ENCODE data around the gene CCNQ.
A peak's percentile ranks its signal among the peaks of the same experiment; 100 is the strongest.
"Not testable (repeated sequence)": the region's sequence is repeated elsewhere in the genome, so short reads cannot be mapped to it uniquely, and the experiment has no call there.

CCNQ gene

DNA sequence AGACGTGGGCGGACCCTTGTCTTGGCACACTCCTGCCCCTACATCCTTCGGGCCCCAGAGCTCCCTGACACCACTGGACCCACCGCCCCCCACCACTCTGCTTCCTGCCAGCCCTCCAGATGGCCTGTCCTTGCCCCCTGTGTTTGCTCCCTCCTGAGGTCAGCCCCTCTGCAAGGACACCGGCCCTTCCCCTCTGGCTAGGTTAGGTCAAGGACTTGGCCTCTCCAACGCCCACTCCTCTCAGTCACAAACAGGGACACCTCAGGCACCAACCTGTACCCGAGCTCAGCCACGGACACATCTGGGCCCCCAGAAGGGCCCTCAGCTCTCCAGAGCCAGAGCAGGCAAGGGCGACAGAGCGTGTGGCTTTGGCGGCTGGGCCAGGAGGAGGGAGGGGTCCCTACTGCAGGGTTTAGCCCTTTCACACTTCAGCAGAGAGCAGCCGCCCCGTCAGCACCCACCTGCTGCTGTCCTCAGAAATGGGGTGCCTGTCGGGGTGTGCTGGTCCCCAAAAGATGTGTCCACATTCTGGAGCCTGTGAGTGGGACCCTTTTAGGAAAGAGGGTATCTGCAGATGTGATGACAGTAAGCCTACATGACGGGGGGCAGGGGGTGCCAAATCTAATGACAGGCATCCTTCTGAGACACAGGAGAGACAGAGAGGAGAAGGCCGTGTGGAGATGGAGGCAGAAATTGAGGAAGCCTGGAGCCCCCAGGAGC is 24.5 kb upstream of the CCNQ start:
- no peak for DNase-seq (ENCODE audit: low spot score)

DNA sequence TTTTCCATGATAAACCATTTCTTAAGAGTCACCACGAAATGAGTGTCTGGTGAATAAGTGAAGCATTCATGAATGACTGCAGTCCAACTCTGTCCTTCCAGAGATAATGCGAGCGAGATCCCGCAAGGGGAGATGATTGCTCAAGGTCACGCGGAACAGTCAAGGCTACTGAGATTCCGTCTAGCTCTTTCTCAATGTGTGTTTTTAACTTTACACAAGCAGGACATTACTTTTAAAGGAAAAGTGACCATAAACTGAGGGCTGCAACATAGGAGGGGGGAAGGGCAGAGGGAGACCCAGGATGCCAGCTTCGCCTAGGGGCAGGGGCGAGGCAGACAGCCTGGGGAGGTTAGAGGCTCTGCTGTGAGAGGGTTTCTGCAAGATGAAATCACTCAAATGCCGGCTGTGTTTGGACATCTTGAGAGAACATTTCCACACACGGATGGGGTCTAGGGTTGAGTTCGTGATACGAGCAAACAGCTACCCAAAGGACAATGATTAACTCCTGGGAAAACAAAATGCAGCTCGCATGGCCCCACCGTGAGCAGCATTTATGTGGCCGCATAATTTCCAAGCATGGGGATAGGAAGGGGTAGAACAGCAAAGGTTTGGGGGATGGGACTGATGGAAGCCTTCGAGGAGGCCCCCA is 23.8 kb upstream of the CCNQ start:
- no peak for DNase-seq (ENCODE audit: low spot score)

DNA sequence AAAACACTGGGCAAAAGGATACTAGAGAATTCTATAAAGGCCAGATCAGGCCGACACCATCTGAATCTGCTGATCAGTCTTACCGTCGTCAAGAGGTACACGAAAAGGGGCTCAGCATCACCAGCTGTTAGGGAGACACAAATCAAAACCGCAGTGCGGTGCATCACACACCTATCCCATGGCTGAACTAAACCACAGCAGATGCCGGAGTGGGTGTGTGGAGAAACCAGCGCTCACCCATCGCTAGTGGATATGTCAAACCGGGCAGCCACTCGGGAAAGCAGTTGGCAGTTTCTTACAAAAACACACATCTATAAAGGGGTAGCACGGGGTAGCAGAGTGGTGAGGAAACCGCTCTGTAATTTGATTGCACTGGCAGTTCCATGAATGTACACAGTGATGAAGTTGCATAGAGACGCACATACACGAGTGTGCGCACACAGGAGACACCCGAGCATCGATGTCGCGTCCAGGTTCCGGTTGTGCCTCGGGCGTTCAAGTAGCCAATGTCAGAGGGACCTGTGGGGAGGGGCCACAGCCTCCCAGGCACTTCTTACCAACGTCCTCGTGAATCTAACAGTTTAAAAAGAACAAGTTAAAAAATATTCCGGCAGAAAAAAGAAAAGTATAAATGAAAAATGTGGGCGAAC is 23.1 kb upstream of the CCNQ start:
- DNase-seq (ENCODE audit: low spot score), result no peak

DNA sequence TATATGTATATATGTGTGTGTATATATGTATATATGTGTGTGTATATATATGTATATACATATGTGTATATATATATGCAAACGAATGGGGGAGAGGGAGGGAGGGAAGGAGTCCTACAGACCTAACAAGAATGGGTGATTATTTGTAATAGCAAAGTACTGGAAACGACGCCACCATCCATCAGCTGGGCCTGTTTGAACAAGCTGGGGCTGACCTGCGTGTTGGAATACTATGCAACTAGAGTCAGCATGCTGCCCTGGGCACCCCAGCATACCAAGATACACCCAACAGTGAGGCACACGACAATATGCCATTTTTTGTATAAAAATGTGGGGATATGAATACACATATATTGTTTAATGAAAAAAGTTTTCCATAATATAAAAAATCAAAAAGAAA is 21.6 kb upstream of the CCNQ start:
- DNase-seq (ENCODE audit: low spot score), result no peak

DNA sequence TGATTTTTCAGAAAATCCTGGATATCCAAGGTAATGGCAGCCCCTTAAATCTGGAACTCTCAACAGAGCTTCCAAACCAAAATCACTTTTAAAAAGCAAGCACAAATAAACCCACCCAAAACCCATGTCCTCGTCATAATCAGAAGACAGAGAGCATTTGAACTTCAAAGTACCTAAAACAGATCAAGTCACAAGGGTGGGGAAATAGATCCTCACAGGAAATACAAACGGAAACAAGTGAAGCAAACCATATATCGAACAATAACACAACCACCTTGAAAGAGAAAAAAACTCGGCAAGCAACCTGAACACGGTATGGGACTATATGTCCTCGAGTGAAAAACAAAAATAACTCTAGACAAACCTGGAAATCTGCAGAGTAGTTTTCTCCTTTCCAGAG is 15.9 kb upstream of the CCNQ start:
- no peak for DNase-seq (ENCODE audit: low spot score)

DNA sequence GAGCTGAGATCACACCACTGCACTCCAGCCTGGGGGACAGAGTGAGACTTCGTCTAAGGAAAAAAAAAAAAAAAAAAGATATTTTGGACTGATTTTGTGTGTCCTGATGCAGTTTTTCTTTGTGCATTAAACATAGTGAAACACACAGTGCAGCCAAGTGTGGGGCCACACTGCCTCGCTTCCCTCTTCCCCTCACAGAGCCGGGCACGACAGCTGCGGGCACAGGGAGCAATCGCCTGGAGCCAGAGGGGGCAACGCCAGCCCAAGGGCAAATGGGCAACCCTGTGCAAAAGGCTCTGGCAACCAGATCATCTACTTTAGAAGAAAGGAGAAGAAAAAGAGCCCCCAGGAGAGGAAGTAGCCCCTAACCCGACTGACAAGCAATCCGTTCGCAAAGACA is 13.5 kb upstream of the CCNQ start:
- no peak for DNase-seq (ENCODE audit: low spot score)

DNA sequence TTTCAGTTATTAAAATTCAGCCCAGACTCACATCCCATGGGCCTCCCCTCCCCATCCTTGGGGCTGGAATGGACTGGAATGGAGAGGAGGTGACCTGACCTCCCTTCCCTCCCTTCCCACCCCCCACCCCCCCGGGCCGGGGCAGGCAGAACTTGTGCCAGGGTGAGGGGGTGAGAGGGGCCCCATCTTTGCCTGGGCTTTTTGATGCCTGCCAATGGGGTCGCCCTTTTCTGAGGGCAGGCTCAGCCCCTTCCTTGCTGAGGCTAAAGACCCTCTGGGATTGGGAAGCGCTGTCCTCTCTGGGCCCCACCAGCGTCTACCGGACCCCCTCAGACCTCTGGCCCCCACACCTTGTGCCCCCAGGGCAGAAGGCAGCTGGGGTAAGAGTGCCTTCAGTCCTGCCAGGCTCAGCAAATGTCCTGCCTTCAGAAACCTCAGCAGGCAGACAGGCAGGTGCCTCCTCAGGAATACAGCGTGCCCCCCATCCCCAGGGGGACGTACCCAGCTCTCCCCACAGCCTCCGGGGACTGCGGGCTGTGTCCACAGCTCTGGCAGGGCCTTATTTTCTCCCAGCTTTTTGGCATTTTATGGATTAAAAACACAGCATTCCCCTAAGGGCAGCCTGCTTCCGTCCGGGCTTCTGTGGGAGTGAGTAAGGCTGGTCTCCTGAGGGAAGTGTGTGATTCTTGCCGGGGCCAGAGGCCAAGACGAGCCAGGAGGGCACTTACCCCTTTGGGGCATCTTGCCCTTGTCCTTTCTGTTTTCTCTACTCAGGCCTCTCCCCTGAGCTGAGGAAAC is 12.6 kb upstream of the CCNQ start:
- no peak for DNase-seq (ENCODE audit: low spot score)

DNA sequence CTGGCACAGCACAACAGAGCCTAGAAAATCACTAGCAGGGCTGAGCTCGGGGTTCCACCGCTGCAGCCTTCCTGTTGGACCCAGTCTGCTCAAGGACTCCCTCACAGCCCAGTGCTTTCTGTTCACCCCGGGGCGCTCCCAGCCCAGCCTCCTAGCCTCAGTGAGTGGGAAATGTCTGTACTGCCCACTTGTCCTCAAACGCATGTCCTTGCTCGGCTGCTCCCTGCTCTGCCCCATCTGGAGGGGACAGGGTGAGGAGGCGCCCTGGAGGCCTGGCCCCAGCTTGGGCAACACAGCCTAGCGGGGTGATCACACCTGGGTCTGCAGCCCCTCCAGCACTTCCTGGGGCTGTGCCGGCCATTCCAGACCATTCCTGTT is 11.9 kb upstream of the CCNQ start:
- no peak for DNase-seq (ENCODE audit: low spot score)

DNA sequence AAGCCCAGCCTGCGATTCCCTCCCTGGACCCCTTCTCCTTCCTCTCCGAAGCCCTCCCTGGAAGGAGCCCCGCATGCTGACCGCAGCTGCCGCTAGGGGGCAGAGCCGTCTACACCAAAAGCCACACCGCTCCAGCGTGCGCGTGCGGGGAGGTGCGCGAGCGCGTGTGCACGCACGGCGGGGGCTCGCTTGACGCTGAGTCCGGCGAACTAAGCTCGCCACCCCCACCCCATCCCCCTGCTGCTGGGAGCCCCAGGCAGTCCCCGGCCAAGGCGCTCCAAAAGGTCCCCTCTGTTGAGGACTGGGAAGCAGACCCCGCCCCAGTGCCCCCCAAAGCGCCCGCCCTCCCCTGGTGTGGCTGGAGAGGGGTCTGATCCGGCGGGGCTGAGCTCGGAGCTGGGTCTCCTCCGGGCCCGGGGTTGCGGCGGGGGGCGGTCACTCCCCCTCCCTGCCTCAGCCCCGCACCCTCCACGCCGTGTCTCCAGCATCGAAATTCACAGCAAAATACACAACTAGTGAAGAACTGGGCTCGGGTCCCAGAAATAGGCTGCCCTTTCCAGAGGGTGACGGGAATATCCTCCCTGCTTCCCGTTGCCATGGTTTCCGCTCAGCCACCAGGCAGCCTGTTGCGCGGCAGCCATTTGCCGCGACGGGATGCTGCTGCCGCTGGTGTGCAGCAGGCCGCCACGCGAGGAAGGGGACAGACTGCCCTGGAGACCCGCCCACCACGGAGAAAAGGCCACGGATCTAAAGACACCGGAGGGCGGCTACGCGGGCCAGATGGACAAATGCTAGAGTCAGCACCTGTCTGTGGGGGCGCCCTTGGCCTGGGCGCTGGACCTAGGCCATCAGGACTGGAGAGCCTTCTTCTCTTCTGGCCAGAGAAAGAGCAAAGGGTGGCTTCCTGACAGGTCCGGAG is 11.2 kb upstream of the CCNQ start:
- peak; percentile 87 for DNase-seq (ENCODE audit: low spot score)

DNA sequence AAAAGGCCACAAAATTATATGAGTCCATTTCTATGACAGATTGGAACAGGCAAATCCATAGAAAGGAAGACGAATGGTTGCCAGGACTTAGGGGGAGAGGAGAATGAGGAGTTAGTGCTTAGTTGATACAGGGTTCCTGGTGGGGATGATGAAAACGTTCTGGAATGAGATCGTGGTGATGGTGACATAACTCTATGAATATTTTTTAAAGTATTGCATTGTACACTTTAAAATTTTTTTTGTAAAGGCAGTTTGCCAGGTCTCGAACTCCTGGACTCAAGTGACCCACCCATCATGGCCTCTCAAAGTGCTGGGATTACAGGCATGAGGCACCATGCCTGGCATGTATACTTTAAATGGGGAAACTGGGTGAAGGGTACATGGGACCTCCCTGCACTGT is 9.9 kb upstream of the CCNQ start:
- no peak for DNase-seq (ENCODE audit: low spot score)

DNA sequence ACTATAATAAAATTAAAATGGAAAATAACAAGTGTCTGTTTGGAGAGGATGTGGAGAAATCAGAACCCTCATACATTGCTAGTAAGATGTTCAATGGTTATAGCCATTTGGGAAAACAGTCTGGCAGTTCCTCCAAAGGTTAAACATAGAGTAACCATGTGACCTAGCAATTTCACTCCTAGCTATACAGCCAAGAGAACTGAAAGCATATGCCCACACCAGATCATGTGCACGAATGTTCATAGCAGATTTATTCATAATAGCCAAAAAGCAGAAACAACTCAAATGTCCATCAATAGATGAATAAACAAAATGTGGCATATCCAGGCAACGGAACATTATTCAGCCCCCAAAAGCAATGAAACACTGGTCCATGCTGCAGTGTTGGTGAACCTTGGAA is 9.4 kb upstream of the CCNQ start:
- DNase-seq (ENCODE audit: low spot score), result no peak

DNA sequence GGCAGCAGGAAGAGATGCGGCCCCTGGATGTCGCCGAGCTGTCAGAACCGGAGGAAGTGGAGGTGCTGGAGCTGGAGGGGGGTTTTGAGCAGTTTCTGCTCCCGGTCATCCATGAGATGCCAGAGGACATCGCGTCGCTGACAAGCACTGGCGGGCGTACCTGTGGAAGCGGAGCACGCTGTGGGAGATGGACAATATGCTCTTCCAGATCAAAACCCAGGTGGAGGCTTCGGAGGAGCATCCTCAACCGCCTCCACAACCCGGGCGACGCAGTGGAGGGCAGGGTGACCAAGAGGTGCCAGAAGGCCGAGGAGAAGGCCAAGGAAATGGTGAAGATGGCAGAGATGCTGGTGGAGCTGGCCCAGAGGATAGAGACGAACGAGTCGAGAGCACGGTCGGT is 7.6 kb upstream of the CCNQ start:
- DNase-seq (ENCODE audit: low spot score), result no peak

DNA sequence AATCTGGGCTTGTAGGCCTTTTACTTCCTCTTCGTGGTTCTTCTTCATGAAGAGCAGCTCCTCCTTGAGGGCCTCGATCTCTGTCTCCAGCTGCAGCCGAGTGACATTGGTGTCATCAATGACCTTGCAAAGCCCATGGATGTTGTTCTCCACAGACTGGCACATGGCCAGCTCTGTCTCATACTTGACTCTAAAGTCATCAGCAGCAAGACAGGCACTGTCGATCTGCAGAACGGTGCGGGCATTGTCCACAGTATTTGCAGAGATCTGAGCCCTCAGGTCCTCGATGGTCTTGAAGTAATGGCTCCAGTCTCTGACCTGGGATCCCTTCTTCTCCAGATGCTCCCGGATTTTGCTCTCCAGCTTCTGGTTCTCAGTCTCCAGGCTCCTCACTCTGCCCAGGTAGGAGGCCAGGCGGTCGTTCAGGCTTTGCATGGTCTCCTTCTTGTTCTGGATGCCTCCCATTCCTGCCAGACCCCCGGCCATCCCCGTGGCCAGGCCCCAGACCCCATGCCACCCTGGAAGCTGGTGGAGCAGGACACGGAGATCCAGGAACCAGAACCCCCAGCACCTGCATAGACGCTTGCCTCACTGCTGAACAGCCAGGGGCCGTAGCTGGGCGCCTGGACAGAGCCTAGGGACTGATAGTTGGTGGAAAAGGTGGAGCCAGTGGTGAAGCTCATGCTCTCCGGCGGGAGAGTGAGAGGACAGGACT is 5.9 kb upstream of the CCNQ start:
- DNase-seq (ENCODE audit: low spot score), result not testable (repeated sequence)

DNA sequence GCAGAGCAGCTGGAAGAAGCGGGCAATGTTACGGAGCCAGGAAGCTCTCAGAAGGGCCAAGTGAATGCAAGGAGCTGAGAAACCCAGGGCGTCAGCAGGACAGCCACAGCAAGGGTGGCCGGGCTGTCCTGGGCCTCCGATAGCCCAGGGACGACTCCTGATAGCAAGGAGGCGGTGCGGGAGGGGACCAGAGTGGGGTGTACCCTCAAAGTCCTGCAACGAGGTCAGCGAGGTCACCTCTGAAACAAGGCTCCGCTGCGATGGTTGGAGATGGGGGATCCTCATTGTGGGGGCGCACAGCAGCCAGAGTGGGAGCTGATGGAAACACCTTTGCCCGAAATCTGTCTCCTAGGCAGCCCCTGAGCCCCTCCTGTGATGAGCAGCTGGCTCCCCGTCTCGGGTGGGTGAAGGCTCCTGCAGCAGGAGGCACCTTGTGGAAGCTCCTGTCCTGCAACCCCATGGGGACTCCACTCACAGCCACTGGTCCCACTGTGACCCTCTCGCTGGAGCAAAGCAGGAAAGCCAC is 4.3 kb upstream of the CCNQ start:
- DNase-seq (ENCODE audit: low spot score), result no peak

DNA sequence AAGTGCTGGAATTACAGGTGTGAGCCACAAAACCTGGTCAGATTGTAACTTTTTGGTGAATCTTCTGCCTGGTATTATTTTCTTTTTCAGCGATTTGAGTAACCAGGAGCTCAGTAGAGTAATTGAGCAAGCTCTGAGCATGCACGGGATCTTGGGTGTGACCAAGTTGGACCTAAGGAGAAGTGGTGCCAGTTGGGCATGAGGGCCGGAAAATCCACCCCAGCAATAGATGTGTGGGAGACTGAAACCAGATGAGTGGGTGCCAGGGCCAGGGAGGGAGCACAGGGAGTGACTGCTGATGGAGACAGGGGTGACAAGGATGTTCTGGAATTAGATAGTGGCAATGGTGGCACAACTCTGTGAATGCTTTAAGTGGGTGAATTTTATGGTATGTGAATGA is 3.7 kb upstream of the CCNQ start:
- DNase-seq (ENCODE audit: low spot score), result no peak

DNA sequence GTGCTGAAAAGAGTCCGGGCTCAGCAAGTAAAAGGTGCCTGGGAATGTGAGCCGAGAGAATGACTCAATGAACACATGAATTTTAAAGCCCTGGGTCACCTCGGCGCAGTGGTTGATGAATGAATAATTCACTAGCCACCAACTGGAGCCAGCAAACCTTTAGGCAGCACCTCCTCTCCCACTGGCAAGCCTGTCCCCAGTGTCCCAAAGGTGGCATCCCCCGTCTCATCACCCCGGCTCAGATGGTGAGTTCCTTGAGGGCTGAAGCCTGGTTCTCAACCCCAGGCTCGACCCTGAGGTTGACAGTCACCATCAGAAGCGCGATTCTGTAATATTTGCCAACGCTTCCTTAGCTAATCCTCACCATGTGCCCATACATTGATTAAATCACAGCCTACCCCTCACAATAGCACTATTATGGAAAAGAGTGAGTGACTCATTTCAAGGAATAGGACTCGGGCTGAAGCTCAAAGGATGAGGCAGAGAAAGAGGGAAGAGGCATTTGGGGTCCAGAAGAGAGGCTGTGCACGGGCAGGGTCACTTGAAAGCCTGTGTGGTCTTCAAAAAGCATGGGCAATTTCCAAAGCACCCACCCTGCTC is 2.7 kb upstream of the CCNQ start:
- no peak for DNase-seq (ENCODE audit: low spot score)

DNA sequence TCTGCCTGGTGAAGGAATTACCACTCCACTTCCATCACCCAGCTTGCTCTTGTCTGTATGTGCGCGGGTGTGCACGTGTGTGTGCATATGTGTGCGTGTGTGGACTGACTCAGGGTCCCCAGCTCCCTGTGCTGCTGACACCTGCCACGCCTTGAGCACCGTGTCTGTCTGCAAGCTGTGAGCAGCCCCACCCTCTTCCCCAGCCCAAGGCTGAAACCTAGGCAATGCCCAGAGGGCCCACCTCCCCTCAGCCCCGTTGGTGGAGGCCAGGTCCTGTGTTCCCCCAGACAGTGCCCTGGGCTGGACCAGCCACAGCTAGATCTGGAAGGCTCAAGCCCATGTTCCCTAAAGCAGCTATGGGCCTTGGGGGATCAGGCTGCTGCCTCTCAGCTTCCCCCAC is 2.0 kb upstream of the CCNQ start:
- DNase-seq (ENCODE audit: low spot score), result no peak

DNA sequence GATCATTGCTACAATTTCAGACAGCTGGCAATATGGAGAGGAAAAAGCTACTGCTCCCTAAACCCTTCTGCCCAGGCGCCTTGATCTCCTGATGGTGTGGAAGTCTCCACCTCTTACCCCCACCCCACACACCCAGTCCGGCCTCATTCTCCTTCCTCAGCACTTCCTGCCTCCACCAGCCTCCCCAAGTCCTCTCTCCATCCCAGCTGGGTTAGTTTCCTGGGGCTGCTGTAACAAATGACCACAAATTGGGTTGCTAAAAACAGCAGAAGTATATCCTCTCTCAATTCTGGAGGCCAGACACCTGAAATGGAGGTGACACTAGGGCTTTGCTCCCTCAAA is 1.1 kb upstream of the CCNQ start:
- no peak for DNase-seq (ENCODE audit: low spot score)

DNA sequence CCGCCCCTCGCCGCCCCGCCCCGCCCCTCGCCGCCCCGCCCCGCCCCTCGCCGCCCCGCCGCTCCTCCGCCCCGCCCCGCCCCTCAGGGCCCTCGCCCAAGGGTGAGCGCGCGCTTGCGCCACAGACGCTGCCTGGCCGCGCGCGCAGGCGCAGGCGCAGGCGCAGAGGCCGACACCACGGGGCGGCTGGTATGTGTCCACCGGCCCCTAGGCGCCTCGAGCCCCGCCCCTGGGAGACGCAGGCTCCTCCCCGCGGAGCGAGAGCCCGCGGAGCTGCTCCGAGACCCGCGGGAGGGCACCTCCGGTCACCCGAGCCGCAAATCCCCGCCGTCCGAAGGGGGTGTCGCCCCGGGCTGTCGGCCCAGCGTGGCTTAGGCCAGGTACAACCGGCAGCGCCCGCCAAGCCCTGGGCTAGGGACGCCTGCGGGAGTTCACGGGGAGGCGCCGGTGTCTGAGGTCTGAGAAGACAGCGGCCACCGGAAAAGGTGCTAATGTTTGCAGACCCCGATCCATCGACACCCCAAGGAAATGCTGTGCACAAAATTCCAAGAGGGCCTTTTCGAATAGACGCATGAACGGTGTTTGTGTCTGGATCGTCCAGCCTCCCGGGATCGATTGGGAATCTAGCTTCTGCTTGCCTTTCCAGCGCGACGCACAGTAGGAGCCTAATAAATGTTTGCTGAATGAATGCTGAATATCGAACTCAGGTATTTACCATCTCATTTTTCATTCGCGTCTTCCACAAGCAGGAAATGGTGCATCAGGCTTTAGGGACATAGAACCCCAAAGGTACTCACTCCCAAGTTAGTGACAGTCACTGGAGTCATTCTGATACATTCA is 473 bp upstream of the CCNQ start:
- DNase-seq (ENCODE audit: low spot score), result peak; percentile 96

Measured in D341Med (cell line).